SU-DHL-6 (cell line): ENCODE results near the gene SRGAP3.

Source experiments
- H2AFZ ChIP-seq: fragments of 200-600 bp; sonication (generic); 2 replicates; pipeline ENCODE4 v1.6.1; 2014; ENCODE audit warnings: low read depth, mild to moderate bottlenecking, moderate library complexity, mixed read lengths, antibody characterized with exemption, low read length; ENCODE audit not compliant: severe bottlenecking
- H3F3A ChIP-seq: fragments of 200-600 bp; shearing (Covaris generic); 2 replicates; pipeline ENCODE4 v1.6.0; 2016; ENCODE audit warnings: antibody characterized with exemption, mild to moderate bottlenecking; ENCODE audit not compliant: insufficient read depth
- H3K27ac ChIP-seq: fragments of 200-600 bp; sonication (generic); 2 replicates; pipeline ENCODE4 v1.5.1; 2016; ENCODE audit warnings: low read depth, mild to moderate bottlenecking, low read length, moderate library complexity, mixed read lengths
- H3K27me3 ChIP-seq: fragments of 200-600 bp; sonication (generic), shearing (Covaris generic); 2 replicates; pipeline ENCODE4 v1.6.0; 2014; ENCODE audit warnings: mild to moderate bottlenecking, low read length
- H3K36me3 ChIP-seq: fragments of 200-600 bp; sonication (generic); 2 replicates; pipeline ENCODE4 v1.6.1; 2014; ENCODE audit warnings: mild to moderate bottlenecking, low read length, mixed read lengths
- H3K4me2 ChIP-seq: fragments of 300-600, 200-600 bp; shearing (Covaris generic), sonication (generic); 2 replicates; pipeline ENCODE4 v1.6.0; 2014; ENCODE audit warnings: low read length, low read depth, mild to moderate bottlenecking; ENCODE audit not compliant: poor library complexity, severe bottlenecking
- H3K4me3 ChIP-seq: fragments of 200-600 bp; sonication (generic); 2 replicates; pipeline ENCODE4 v1.5.1; 2014; ENCODE audit warnings: antibody characterized with exemption, low read length, mild to moderate bottlenecking, mixed read lengths; ENCODE audit not compliant: insufficient read depth, poor library complexity, severe bottlenecking
- H3K79me2 ChIP-seq: fragments of 200-600 bp; sonication (generic); 2 replicates; pipeline ENCODE4 v1.6.1; 2014; ENCODE audit warnings: mild to moderate bottlenecking, low read length, moderate library complexity; ENCODE audit not compliant: insufficient read depth
- H3K9ac ChIP-seq: fragments of 200-600 bp; sonication (generic); 2 replicates; pipeline ENCODE4 v1.7.0; 2014; ENCODE audit warnings: mild to moderate bottlenecking, low read length
- H3K9me2 ChIP-seq: fragments of 200-600 bp; sonication (generic); replicated peaks from 2 replicates; pipeline ENCODE4 v1.6.1; 2014; ENCODE audit warnings: low read length; ENCODE audit not compliant: insufficient read depth
- H3K9me3 ChIP-seq: fragments of 200-600 bp; sonication (generic); 2 replicates; pipeline ENCODE4 v1.6.1; 2014; ENCODE audit warnings: low read length, mixed read lengths; ENCODE audit not compliant: insufficient read depth
- H4K20me1 ChIP-seq: fragments of 200-600 bp; sonication (generic); 2 replicates; pipeline ENCODE4 v1.6.1; 2014; ENCODE audit warnings: low read depth, mild to moderate bottlenecking, antibody characterized with exemption, low read length, moderate library complexity, mixed read lengths
- EZH2phosphoT487 ChIP-seq: fragments of 200-600 bp; sonication (generic), shearing (Covaris generic); conservative IDR thresholded peaks from 2 replicates; pipeline ENCODE4 v1.6.1; 2018; ENCODE audit warnings: mild to moderate bottlenecking, antibody characterized with exemption, low read length, moderate library complexity, mixed read lengths
- TF ChIP-seq, protein P1 (sequence below): fragments of 200-600 bp; sonication (generic); IDR thresholded peaks from one replicate; pipeline ENCODE4 v1.5.1; 2017; ENCODE audit warnings: antibody characterized with exemption, mild to moderate bottlenecking, low read length, moderate library complexity; ENCODE audit not compliant: insufficient read depth, poor library complexity, severe bottlenecking

SRGAP3 gene

DNA sequence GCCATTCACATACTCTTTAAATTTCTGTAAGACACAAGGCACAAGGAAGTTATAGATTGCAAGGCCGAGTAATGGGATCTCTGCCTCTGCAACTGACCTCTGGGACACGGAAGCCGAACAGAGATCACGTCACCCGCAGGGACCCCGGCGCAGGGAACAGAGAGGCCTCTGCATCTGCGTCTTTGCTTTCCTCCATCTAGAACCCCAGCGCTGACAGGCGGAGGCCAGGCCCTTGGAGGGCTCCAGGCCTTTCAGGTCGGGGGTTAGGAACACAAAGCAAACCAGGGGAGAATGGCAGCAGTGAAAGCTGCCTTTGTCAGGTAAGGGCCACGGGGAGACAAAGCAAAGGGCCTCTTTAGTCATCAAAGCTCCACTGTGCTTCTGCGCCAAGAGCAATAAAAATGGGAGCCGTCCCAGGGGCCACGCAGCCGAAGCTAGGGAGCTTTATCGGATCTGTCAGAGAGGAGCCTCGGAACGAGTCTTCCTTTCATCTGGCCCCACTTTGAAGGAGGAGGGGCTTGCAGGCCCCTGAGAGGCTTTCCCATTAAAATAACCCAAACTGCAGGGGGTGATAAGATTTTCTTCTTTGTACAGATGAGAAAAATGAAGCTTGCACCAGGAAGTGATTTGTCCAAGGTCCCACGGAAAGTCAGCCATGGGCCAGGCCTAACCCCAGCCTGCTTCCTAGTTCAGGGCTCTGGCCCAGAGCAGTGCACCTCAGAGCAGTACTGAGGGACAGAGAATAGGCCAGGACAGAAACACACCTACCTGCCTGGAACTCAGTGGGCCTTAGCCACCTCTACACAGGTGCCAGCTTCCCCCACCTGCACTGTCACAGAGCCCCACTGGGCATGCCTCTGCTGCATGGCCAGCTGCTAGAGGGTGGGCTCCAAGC, 201.7 kb downstream of the SRGAP3 start:
- TF ChIP-seq, protein P1, sequence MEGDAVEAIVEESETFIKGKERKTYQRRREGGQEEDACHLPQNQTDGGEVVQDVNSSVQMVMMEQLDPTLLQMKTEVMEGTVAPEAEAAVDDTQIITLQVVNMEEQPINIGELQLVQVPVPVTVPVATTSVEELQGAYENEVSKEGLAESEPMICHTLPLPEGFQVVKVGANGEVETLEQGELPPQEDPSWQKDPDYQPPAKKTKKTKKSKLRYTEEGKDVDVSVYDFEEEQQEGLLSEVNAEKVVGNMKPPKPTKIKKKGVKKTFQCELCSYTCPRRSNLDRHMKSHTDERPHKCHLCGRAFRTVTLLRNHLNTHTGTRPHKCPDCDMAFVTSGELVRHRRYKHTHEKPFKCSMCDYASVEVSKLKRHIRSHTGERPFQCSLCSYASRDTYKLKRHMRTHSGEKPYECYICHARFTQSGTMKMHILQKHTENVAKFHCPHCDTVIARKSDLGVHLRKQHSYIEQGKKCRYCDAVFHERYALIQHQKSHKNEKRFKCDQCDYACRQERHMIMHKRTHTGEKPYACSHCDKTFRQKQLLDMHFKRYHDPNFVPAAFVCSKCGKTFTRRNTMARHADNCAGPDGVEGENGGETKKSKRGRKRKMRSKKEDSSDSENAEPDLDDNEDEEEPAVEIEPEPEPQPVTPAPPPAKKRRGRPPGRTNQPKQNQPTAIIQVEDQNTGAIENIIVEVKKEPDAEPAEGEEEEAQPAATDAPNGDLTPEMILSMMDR, result no peak
- TF ChIP-seq EZH2phosphoT487, result no peak
- no peaks in the 10 kb centered on the region for H3K79me2 ChIP-seq
- H3K27me3 ChIP-seq, result no peaks in the 10 kb centered on the region
- no peak overlapping the region for H3K9ac ChIP-seq
- no peaks in the 10 kb centered on the region for H3K9me2 ChIP-seq
- H3K4me3 ChIP-seq, result no peak overlapping the region
- H3K4me2 ChIP-seq, result no peak overlapping the region
- H3K9me3 ChIP-seq, result no peaks in the 10 kb centered on the region
- no peak overlapping the region for H3K27ac ChIP-seq
- no peaks in the 10 kb centered on the region for H3F3A ChIP-seq
- H4K20me1 ChIP-seq, result no peaks in the 10 kb centered on the region
- H3K36me3 ChIP-seq, result no peaks in the 10 kb centered on the region
- no peak overlapping the region for H2AFZ ChIP-seq

DNA sequence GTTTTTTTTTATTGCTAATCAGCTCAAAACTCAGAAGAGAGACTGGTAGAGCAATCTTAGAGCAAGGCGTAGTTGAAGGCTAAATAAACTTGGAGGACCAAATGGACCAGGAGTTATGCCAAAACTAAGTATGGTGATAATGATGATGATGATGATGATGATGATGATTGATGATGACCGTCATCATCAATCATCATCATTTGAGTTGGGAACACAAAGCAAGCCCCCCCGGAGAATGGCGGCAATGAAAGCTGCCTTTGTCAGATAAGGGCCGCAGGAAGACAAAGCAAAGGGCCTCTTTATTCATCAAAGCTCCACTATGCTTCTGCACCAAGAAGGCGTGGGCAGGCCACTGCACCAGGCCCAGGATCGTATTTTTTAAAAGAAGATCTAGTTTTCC, 204.1 kb downstream of the SRGAP3 start:
- Histone ChIP-seq H3K4me3 (no peak overlapping the region), H3K27ac (no peak overlapping the region), H3K9ac (no peak overlapping the region), H4K20me1 (no peaks in the 10 kb centered on the region), H3K9me3 (no peaks in the 10 kb centered on the region), H3K27me3 (no peaks in the 10 kb centered on the region), H3K79me2 (no peaks in the 10 kb centered on the region), H3K36me3 (no peaks in the 10 kb centered on the region), H3K4me2 (no peak overlapping the region), H3K9me2 (no peaks in the 10 kb centered on the region), H2AFZ (no peak overlapping the region), H3F3A (no peaks in the 10 kb centered on the region)
- TF ChIP-seq EZH2phosphoT487, result no peak
- TF ChIP-seq, protein P1, result no peak

DNA sequence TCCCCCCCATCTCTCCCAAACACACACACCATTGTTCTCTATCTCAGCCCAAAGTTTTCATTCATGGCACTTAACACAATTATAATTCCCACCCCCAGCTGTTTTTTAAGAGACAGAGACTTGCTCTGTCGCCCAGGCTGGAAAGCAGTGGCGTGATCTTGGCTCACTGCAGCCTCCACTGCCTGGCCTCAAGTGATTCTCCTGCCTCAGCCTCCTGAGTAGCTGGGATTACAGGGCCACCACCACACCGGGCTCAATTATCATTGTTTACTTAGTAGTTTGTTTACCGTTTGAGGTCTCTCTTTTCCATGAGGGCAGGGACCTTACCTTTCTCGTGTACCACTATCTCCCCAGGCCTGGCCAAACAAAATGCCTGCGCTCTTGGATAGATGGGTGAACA, 206.4 kb downstream of the SRGAP3 start:
- TF ChIP-seq EZH2phosphoT487, result no peak
- TF ChIP-seq, protein P1, result no peak

More for the DNA sequence above, 206.4 kb downstream of the SRGAP3 start:
- no peaks in the 10 kb centered on the region for H3K9me3 ChIP-seq
- H3K4me3 ChIP-seq, result no peak overlapping the region
- no peaks in the 10 kb centered on the region for H4K20me1 ChIP-seq
- H3K36me3 ChIP-seq, result no peaks in the 10 kb centered on the region
- no peak overlapping the region for H2AFZ ChIP-seq
- no peaks in the 10 kb centered on the region for H3K9me2 ChIP-seq
- H3K27me3 ChIP-seq, result no peaks in the 10 kb centered on the region
- H3F3A ChIP-seq, result no peaks in the 10 kb centered on the region
- H3K4me2 ChIP-seq, result no peak overlapping the region
- H3K79me2 ChIP-seq, result no peaks in the 10 kb centered on the region
- H3K27ac ChIP-seq, result no peak overlapping the region
- no peak overlapping the region for H3K9ac ChIP-seq
